SK-N-SH (cell line): ENCODE measurements around the gene TLCD5. TPM values are rescaled to one million over a fixed set of nuclear protein-coding genes. Genes with fewer than 3 reads are reported as not detected.
A peak's percentile ranks its signal among the peaks of the same experiment; 100 is the strongest.

Source experiments
- CTCF ChIP-seq: fragments of 200-600 bp; sonication (generic); IDR thresholded peaks from 2 replicates; pipeline ENCODE4 v1.6.1; 2017; ENCODE audit warnings: antibody characterized with exemption, mild to moderate bottlenecking, moderate library complexity
- ELF1 ChIP-seq: IDR thresholded peaks from 2 replicates; pipeline ENCODE4 v1.4.0; 2012
- EP300 ChIP-seq, 2 experiments: IDR thresholded peaks; 2 replicates each; pipeline versions ENCODE4 v1.4.0 to v1.6.1; 2012; ENCODE audit warnings: borderline replicate concordance in 1 of 2, low read depth in 1 of 2, low read length in 1 of 2
- EZH2phosphoT487 ChIP-seq: fragments of 200-600 bp; sonication (generic); IDR thresholded peaks from 2 replicates; pipeline ENCODE4 v1.6.1; 2017; ENCODE audit warnings: low read depth, mixed run types, mild to moderate bottlenecking, antibody characterized with exemption, moderate library complexity, borderline replicate concordance
- FOSL2 ChIP-seq: IDR thresholded peaks from 2 replicates; pipeline ENCODE4 v1.4.0; 2012; ENCODE audit warnings: low read depth, mild to moderate bottlenecking, moderate library complexity, borderline replicate concordance
- FOXJ3 ChIP-seq: sonication (generic); formaldehyde crosslinking; IDR thresholded peaks from 2 replicates; pipeline ENCODE4 v1.5.1; 2020; ENCODE audit warnings: mild to moderate bottlenecking, missing genetic modification reagents
- GABPA ChIP-seq: IDR thresholded peaks from 2 replicates; pipeline ENCODE4 v1.4.0; 2012; ENCODE audit warnings: low read depth, mild to moderate bottlenecking
- GATA2 ChIP-seq: sonication (generic); formaldehyde crosslinking; IDR thresholded peaks from 2 replicates; pipeline ENCODE4 v1.5.0; 2020; ENCODE audit warnings: mild to moderate bottlenecking, missing genetic modification reagents
- MAX ChIP-seq: IDR thresholded peaks from 2 replicates; pipeline ENCODE4 v1.4.0; 2012; ENCODE audit warnings: low read depth
- MXI1 ChIP-seq: IDR thresholded peaks from 2 replicates; pipeline ENCODE4 v1.6.1; 2012; ENCODE audit warnings: mild to moderate bottlenecking, low read depth, low read length, improper control_type of control experiment
- NFIC ChIP-seq: IDR thresholded peaks from 2 replicates; pipeline ENCODE4 v1.4.0; 2012; ENCODE audit warnings: borderline replicate concordance
- NRF1 ChIP-seq: IDR thresholded peaks from 2 replicates; pipeline ENCODE4 v1.6.1; 2012; ENCODE audit warnings: low read depth, mild to moderate bottlenecking, low read length
- PBX3 ChIP-seq: IDR thresholded peaks from 2 replicates; pipeline ENCODE4; 2012
- POLR2AphosphoS5 ChIP-seq: IDR thresholded peaks from 2 replicates; pipeline ENCODE4 v1.6.1; 2012; ENCODE audit warnings: low read depth, low read length
- RXRA ChIP-seq: IDR thresholded peaks from 2 replicates; pipeline ENCODE4 v1.4.0; 2012; ENCODE audit warnings: low read depth, mild to moderate bottlenecking, borderline replicate concordance
- SIN3A ChIP-seq: IDR thresholded peaks from 2 replicates; pipeline ENCODE4 v1.6.1; 2012; ENCODE audit warnings: low read depth, mild to moderate bottlenecking, low read length, moderate library complexity, borderline replicate concordance
- SMC3 ChIP-seq: IDR thresholded peaks from 2 replicates; pipeline ENCODE4 v1.6.1; 2012; ENCODE audit warnings: low read depth, low read length, improper control_type of control experiment
- USF1 ChIP-seq: IDR thresholded peaks from 2 replicates; pipeline ENCODE4 v1.4.0; 2012; ENCODE audit warnings: low read depth, borderline replicate concordance
- YY1 ChIP-seq: IDR thresholded peaks from 2 replicates; pipeline ENCODE4 v1.4.0; 2012; ENCODE audit warnings: low read depth, mild to moderate bottlenecking
- ZBTB33 ChIP-seq: IDR thresholded peaks from 2 replicates; pipeline ENCODE4 v1.4.0; 2012; ENCODE audit warnings: low read depth, borderline replicate concordance
- polyA plus RNA-seq, 3 experiments: library from polyadenylated mRNA; depleted of rRNA; stranded (reverse); fragments of >200 nt; gene quantifications; 2 replicates each; pipeline ENCODE4 v1.2.3, GENCODE V29; 2012

Gene TLCD5
- polyA plus RNA-seq, 1 of the 3 experiments (the other 2 are of a cell fraction) = 12.7 TPM

- TF ChIP-seq ZBTB33 (peak; percentile 75; the same call in 1 of the 2 replicates), SIN3A (peak; percentile 88; the same call in 1 of the 2 replicates), PBX3 (peak; percentile 91), EP300 (IDR thresholded peaks at IDR 0.05; ENCODE audit: borderline replicate concordance in 1 of 2, low read depth in 1 of 2, low read length in 1 of 2) (peak; percentile 41 to 61; a peak in 1 of 4 replicates), YY1 (peak; percentile 64; the same call in 1 of the 2 replicates), USF1 (no peak; the same call in 1 of the 2 replicates), MXI1 (0 out of 2 replicates have a peak, but pooled peaks have one; percentile 31), GATA2 (CRISPR knock-in tag) (0 out of 2 replicates have a peak, but pooled peaks have one; percentile 34), MAX (peak; percentile 59; the same call in 1 of the 2 replicates), NRF1 (peak; percentile 34; the same call in 1 of the 2 replicates), NFIC (peak; percentile 12; the same call in 1 of the 2 replicates), EZH2phosphoT487 (no peak), FOSL2 (no peak), FOXJ3 (0 out of 2 replicates have a peak, but pooled peaks have one; percentile 28), GABPA (peak; percentile 75), ELF1 (peak; percentile 47; the same call in 1 of the 2 replicates), CTCF (peak; percentile 73), SMC3 (peak; percentile 16; the same call in 1 of the 2 replicates), POLR2AphosphoS5 (peak; percentile 45), RXRA (0 out of 2 replicates have a peak, but pooled peaks have one; percentile 24)
Measured at GRCh38 chr11:120335908-120336640, 11.0 kb downstream of the TLCD5 start, which contains the start of gene ARHGEF12 (continued).
